GM23338 (cell line): ENCODE data around the gene FUBP1. TPM values are rescaled to one million over a fixed set of nuclear protein-coding genes. Genes with fewer than 3 reads are reported as not detected.
A peak's percentile ranks its signal among the peaks of the same experiment; 100 is the strongest.

Experiments used
- ATAC-seq: fragments of 200-7000 bp; cut with Tn5 transposase; 3 replicates; pipeline ENCODE4 v1.9.1; 2020
- DNase-seq: peaks from one replicate; pipeline ENCODE4 v3.0.0-alpha.2; 2015; ENCODE audit warnings: low spot score
- H2AFZ ChIP-seq: fragments of 200-600 bp; sonication (generic); 2 replicates; pipeline ENCODE4 v1.8.0; 2016; ENCODE audit warnings: antibody characterized with exemption, mild to moderate bottlenecking, moderate library complexity
- H3F3A ChIP-seq: fragments of 200-600 bp; sonication (generic); replicated peaks from 2 replicates; pipeline ENCODE4 v1.8.0; 2017; ENCODE audit warnings: antibody characterized with exemption, mixed run types, low read depth
- H3K27ac ChIP-seq: fragments of 200-600 bp; sonication (generic); 2 replicates; pipeline ENCODE4 v1.6.1; 2016; ENCODE audit warnings: low read depth
- H3K27me3 ChIP-seq: fragments of 200-600 bp; sonication (generic); 2 replicates; pipeline ENCODE4 v1.8.0; 2016; ENCODE audit warnings: mild to moderate bottlenecking, mixed run types, moderate library complexity; ENCODE audit not compliant: insufficient read depth
- H3K36me3 ChIP-seq: fragments of 200-600 bp; sonication (generic); 2 replicates; pipeline ENCODE4 v1.8.0; 2016; ENCODE audit warnings: mild to moderate bottlenecking; ENCODE audit not compliant: insufficient read depth
- H3K4me1 ChIP-seq: fragments of 200-600 bp; sonication (generic); 2 replicates; pipeline ENCODE4 v1.8.0; 2016; ENCODE audit warnings: mild to moderate bottlenecking, moderate library complexity; ENCODE audit not compliant: insufficient read depth
- H3K4me2 ChIP-seq: fragments of 200-600 bp; sonication (generic); 2 replicates; pipeline ENCODE4 v1.7.1; 2017; ENCODE audit warnings: mixed run types
- H3K4me3 ChIP-seq: fragments of 200-600 bp; sonication (generic); 2 replicates; pipeline ENCODE4 v1.6.1; 2016; ENCODE audit warnings: mixed run types
- H3K79me2 ChIP-seq: fragments of 200-600 bp; sonication (generic); replicated peaks from 2 replicates; pipeline ENCODE4 v1.8.0; 2017; ENCODE audit warnings: mild to moderate bottlenecking; ENCODE audit not compliant: insufficient read depth
- H3K9me2 ChIP-seq: fragments of 200-600 bp; sonication (generic); 2 replicates; pipeline ENCODE4 v1.8.0; 2017; ENCODE audit not compliant: insufficient read depth
- H4K20me1 ChIP-seq: fragments of 200-600 bp; sonication (generic); replicated peaks from 2 replicates; pipeline ENCODE4 v1.8.0; 2017; ENCODE audit warnings: mild to moderate bottlenecking; ENCODE audit not compliant: insufficient read depth
- H3K27ac Mint-ChIP-seq: 2 replicates; pipeline ENCODE4 v1.8.0; 2020; ENCODE audit warnings: inconsistent platforms, mild to moderate bottlenecking, moderate library complexity, mixed read lengths
- H3K27me3 Mint-ChIP-seq: 3 replicates; pipeline ENCODE4 v1.8.0; 2022; ENCODE audit warnings: low read depth, mild to moderate bottlenecking, moderate library complexity, mixed read lengths, inconsistent platforms; ENCODE audit not compliant: insufficient read depth, poor library complexity
- H3K36me3 Mint-ChIP-seq: 3 replicates; pipeline ENCODE4 v1.8.0; 2021; ENCODE audit warnings: low read depth, mild to moderate bottlenecking, inconsistent platforms, moderate library complexity, mixed read lengths
- H3K4me1 Mint-ChIP-seq: 3 replicates; pipeline ENCODE4 v1.8.0; 2020; ENCODE audit warnings: mild to moderate bottlenecking, inconsistent platforms, mixed read lengths
- H3K4me3 Mint-ChIP-seq: 3 replicates; pipeline ENCODE4 v1.8.0; 2021; ENCODE audit warnings: moderate library complexity, mild to moderate bottlenecking, inconsistent platforms, mixed read lengths
- H3K9me3 Mint-ChIP-seq: 3 replicates; pipeline ENCODE4 v1.8.0; 2020; ENCODE audit warnings: moderate library complexity, mild to moderate bottlenecking, inconsistent platforms, mixed read lengths
- CREB1 ChIP-seq: fragments of 250-450 bp; sonication (Bioruptor Pico); IDR thresholded peaks from 2 replicates; pipeline ENCODE4 v1.5.0; 2020; ENCODE audit warnings: low read depth, mild to moderate bottlenecking, moderate library complexity
- EZH2 ChIP-seq: fragments of 200-600 bp; sonication (generic); IDR thresholded peaks from one replicate; pipeline ENCODE4 v1.8.0; 2017; ENCODE audit warnings: antibody characterized with exemption, mild to moderate bottlenecking, low read depth; ENCODE audit not compliant: unreplicated experiment
- EZH2phosphoT487 ChIP-seq: fragments of 200-600 bp; sonication (generic); IDR thresholded peaks from one replicate; pipeline ENCODE4 v1.8.1; 2018; ENCODE audit warnings: antibody characterized with exemption; ENCODE audit not compliant: unreplicated experiment
- JUNB ChIP-seq: IDR thresholded peaks from one replicate; pipeline ENCODE4 v1.6.1; 2016; ENCODE audit warnings: antibody characterized with exemption; ENCODE audit not compliant: unreplicated experiment
- NANOG ChIP-seq: IDR thresholded peaks from 2 replicates; pipeline ENCODE4 v1.6.1; 2016; ENCODE audit warnings: antibody characterized with exemption, borderline replicate concordance
- POLR2AphosphoS5 ChIP-seq: IDR thresholded peaks from 2 replicates; pipeline ENCODE4 v1.6.1; 2016; ENCODE audit warnings: antibody characterized with exemption, low read depth
- STAT1 ChIP-seq: IDR thresholded peaks from one replicate; pipeline ENCODE4 v1.6.1; 2016; ENCODE audit warnings: antibody characterized with exemption; ENCODE audit not compliant: unreplicated experiment
- ZNF331 ChIP-seq: fragments of 250-450 bp; sonication (Bioruptor Pico); IDR thresholded peaks from 2 replicates; pipeline ENCODE4 v1.5.0; 2020; ENCODE audit warnings: low read depth, mild to moderate bottlenecking, moderate library complexity
- ZNF462 ChIP-seq: fragments of 250-450 bp; sonication (Bioruptor Pico); IDR thresholded peaks from 2 replicates; pipeline ENCODE4 v1.5.0; 2020; ENCODE audit warnings: mild to moderate bottlenecking, moderate library complexity
- long read RNA-seq: library from polyadenylated mRNA; unstranded; transcript quantifications from one replicate; pipeline ENCODE4 v2.0.0, GENCODE V29; 2020; ENCODE audit not compliant: unreplicated experiment
- polyA plus RNA-seq: library from polyadenylated mRNA; unstranded; fragments of >200 nt; fragmentation: Nextera tagmentation; extraction: Ambion mirVana; gene quantifications from 2 replicates; pipeline ENCODE4 v1.2.1, GENCODE V29; 2016
- total RNA-seq: library from RNA; depleted of rRNA; stranded (reverse); fragments of >200 nt; shearing (Covaris generic); gene quantifications from 2 replicates; pipeline ENCODE4 v1.2.3, GENCODE V29; 2014; rRNA removed
- TF ChIP-seq, protein P1 (sequence below): IDR thresholded peaks from 2 replicates; pipeline ENCODE4 v1.6.1; 2016; ENCODE audit warnings: antibody characterized with exemption
- TF ChIP-seq, protein P2 (sequence below), 2 experiments: fragments of 200-600 bp in 1 of 2; sonication (generic) in 1 of 2; conservative IDR thresholded peaks; 2 replicates each; pipeline versions ENCODE4 v1.5.1 to v1.6.1; 2016 to 2017; ENCODE audit warnings: antibody characterized with exemption in 2 of 2, low read depth in 2 of 2, mild to moderate bottlenecking in 2 of 2, moderate library complexity in 1 of 2
- TF ChIP-seq, protein P3 (sequence below): IDR thresholded peaks from one replicate; pipeline ENCODE4 v1.6.1; 2018; ENCODE audit warnings: antibody characterized with exemption; ENCODE audit not compliant: unreplicated experiment

The FUBP1 gene
- total RNA-seq = 308 and 321 TPM in 2 replicates
- 194 and 212 TPM in 2 replicates for polyA plus RNA-seq
- long read RNA-seq, transcript FUBP1-203 (20 exons, 2,378 nt) = major isoform, 9 of 52 reads
- long read RNA-seq, partial matches to known transcripts = 19 of 52 reads
- long read RNA-seq, other reads (novel, unspliced or antisense) = 23 of 52 reads

GRCh38 chr1:77978969-77979876, at the start of gene FUBP1:
FUBP1 (minus strand) TSS chr1:77979072; CDS start chr1:77979004, 68 bp downstream.
- peak within 1 kb of the TSS; percentile 94 for H3K27ac ChIP-seq
- H4K20me1 ChIP-seq = peaks cover 36% of the 10 kb centered on the region
- Mint-ChIP-seq H3K9me3 (no peaks in the 10 kb centered on the region), H3K27me3 (peaks cover 9% of the 10 kb centered on the region), H3K4me1 (peaks cover 39% of the 10 kb centered on the region), H3K4me3 (no peak within 1 kb of the TSS), H3K27ac (no peak within 1 kb of the TSS), H3K36me3 (peaks cover 19% of the 10 kb centered on the region)
- H3K27me3 ChIP-seq = no peaks in the 10 kb centered on the region
- no peaks in the 10 kb centered on the region for H3K9me2 ChIP-seq
- peak within 1 kb of the TSS; percentile 81 for H3K4me3 ChIP-seq
- DNase-seq (peak; percentile 100), ATAC-seq (peak; percentile 89)
- peaks cover 45% of the 10 kb centered on the region for H3K4me1 ChIP-seq
- H3K36me3 ChIP-seq = no peaks in the 10 kb centered on the region; the same call in 1 of the 2 replicates
- H2AFZ ChIP-seq = peak within 1 kb of the TSS; percentile 6; the same call in 1 of the 2 replicates
- peak within 1 kb of the TSS; percentile 79 for H3K4me2 ChIP-seq
- peaks cover 88% of the 10 kb centered on the region for H3K79me2 ChIP-seq
- no peaks in the 10 kb centered on the region for H3F3A ChIP-seq
- TF ChIP-seq EZH2phosphoT487 (no peak), POLR2AphosphoS5 (peak; percentile 99), NANOG (no peak), STAT1 (no peak), ZNF331 (CRISPR knock-in tag) (no peak), CREB1 (CRISPR knock-in tag) (peak; percentile 72), EZH2 (no peak), JUNB (no peak), ZNF462 (CRISPR knock-in tag) (no peak)
- TF ChIP-seq, protein P1, sequence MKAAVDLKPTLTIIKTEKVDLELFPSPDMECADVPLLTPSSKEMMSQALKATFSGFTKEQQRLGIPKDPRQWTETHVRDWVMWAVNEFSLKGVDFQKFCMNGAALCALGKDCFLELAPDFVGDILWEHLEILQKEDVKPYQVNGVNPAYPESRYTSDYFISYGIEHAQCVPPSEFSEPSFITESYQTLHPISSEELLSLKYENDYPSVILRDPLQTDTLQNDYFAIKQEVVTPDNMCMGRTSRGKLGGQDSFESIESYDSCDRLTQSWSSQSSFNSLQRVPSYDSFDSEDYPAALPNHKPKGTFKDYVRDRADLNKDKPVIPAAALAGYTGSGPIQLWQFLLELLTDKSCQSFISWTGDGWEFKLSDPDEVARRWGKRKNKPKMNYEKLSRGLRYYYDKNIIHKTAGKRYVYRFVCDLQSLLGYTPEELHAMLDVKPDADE = peak; percentile 57; the same call in 1 of the 2 replicates
- TF ChIP-seq, protein P2, sequence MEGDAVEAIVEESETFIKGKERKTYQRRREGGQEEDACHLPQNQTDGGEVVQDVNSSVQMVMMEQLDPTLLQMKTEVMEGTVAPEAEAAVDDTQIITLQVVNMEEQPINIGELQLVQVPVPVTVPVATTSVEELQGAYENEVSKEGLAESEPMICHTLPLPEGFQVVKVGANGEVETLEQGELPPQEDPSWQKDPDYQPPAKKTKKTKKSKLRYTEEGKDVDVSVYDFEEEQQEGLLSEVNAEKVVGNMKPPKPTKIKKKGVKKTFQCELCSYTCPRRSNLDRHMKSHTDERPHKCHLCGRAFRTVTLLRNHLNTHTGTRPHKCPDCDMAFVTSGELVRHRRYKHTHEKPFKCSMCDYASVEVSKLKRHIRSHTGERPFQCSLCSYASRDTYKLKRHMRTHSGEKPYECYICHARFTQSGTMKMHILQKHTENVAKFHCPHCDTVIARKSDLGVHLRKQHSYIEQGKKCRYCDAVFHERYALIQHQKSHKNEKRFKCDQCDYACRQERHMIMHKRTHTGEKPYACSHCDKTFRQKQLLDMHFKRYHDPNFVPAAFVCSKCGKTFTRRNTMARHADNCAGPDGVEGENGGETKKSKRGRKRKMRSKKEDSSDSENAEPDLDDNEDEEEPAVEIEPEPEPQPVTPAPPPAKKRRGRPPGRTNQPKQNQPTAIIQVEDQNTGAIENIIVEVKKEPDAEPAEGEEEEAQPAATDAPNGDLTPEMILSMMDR (conservative IDR thresholded peaks at IDR 0.05; ENCODE audit: low read depth in 2 of 2) = peak; percentile 51 to 56
- TF ChIP-seq, protein P3, sequence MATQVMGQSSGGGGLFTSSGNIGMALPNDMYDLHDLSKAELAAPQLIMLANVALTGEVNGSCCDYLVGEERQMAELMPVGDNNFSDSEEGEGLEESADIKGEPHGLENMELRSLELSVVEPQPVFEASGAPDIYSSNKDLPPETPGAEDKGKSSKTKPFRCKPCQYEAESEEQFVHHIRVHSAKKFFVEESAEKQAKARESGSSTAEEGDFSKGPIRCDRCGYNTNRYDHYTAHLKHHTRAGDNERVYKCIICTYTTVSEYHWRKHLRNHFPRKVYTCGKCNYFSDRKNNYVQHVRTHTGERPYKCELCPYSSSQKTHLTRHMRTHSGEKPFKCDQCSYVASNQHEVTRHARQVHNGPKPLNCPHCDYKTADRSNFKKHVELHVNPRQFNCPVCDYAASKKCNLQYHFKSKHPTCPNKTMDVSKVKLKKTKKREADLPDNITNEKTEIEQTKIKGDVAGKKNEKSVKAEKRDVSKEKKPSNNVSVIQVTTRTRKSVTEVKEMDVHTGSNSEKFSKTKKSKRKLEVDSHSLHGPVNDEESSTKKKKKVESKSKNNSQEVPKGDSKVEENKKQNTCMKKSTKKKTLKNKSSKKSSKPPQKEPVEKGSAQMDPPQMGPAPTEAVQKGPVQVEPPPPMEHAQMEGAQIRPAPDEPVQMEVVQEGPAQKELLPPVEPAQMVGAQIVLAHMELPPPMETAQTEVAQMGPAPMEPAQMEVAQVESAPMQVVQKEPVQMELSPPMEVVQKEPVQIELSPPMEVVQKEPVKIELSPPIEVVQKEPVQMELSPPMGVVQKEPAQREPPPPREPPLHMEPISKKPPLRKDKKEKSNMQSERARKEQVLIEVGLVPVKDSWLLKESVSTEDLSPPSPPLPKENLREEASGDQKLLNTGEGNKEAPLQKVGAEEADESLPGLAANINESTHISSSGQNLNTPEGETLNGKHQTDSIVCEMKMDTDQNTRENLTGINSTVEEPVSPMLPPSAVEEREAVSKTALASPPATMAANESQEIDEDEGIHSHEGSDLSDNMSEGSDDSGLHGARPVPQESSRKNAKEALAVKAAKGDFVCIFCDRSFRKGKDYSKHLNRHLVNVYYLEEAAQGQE = no peak
